ENCODE results near the gene CPEB4. TPM values are rescaled to one million over a fixed set of nuclear protein-coding genes. Genes with fewer than 3 reads are reported as not detected.

The CPEB4 gene
- total and polyA plus RNA-seq, 2 of the 8 experiments (the other 6 are each of a cell fraction or from before 2014, with no cell fraction given) = 8.4 to 13.4 TPM

DNA sequence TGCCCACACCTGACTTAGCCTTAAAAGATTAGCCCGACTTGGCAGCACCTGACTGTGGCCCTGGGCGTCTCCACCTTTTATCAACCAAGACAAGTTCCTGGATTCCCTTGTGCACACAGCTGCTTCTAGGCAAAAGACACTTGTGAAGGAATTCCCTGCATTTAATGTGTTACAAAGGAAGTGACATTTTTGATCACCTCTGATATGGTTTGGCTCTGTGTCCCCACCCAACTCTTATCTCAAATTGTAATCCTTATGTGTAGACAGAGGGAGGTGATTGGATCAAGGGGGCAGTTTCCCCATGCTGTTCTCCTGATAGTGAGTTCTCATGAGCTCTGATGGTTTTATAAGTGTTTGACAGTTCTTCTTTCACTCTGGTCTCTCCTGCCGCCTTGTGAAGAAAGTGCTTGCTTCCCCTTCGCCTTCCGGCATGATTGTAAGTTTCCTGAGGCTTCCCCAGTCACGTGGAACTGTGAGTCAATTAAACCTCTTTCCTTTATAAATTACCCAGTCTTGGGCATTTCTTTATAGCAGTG, 2.6 kb upstream of the CPEB4 start:
- Histone ChIP-seq H3K4me3 (ENCODE audit: extremely low read depth in 1 of 4, insufficient read depth in 2 of 4, low read depth in 3 of 4, low read length in 4 of 4) (no peak overlapping the region), H4K8ac (ENCODE audit: extremely low read depth, insufficient read depth, low read length) (no peak overlapping the region), H4K20me1 (replicated peaks in 1 of 2; ENCODE audit: control insufficient read depth in 1 of 2, insufficient read depth in 2 of 2, low read length in 2 of 2) (no peaks in the 10 kb centered on the region), H3K14ac (ENCODE audit: insufficient read length) (no peak overlapping the region), H3K18ac (ENCODE audit: extremely low read depth, low read length) (no peak overlapping the region), H3K4me1 (replicated peaks in 1 of 4; ENCODE audit: control insufficient read depth in 3 of 4, insufficient read depth in 4 of 4, low read length in 3 of 4) (peaks cover 3 to 10% (median 7%) of the 10 kb centered on the region in 4 experiments), H3K9ac (replicated peaks in 1 of 4; ENCODE audit: extremely low read depth in 1 of 4, low read depth in 3 of 4, low read length in 3 of 4) (no peak overlapping the region), H4K91ac (replicated peaks; ENCODE audit: insufficient read length, low read length) (no peak overlapping the region), H3K23ac (ENCODE audit: insufficient read length) (no peak overlapping the region), H2BK20ac (ENCODE audit: low read length) (no peak overlapping the region), H2BK5ac (ENCODE audit: low read depth, low read length) (no peak overlapping the region), H3K56ac (replicated peaks; ENCODE audit: insufficient read length, low read depth, low read length) (no peak overlapping the region), H3K36me3 (ENCODE audit: control insufficient read depth in 2 of 4, insufficient read depth in 4 of 4, low read length in 3 of 4) (no peaks in the 10 kb centered on the region), H3K4me2 (ENCODE audit: insufficient read depth in 1 of 2, low read depth in 2 of 2, low read length in 2 of 2) (no peak overlapping the region), H3K27me3 (replicated peaks in 1 of 4; ENCODE audit: control insufficient read depth in 3 of 4, extremely low read depth in 1 of 4, insufficient read depth in 3 of 4, low read length in 3 of 4) (no peaks in the 10 kb centered on the region), H3K23me2 (ENCODE audit: low read depth, low read length) (peaks cover 5% of the 10 kb centered on the region), H2AFZ (ENCODE audit: low read length) (no peak overlapping the region), H4K5ac (ENCODE audit: insufficient read length, low read depth, low read length) (no peak overlapping the region), H2BK15ac (ENCODE audit: low read length) (no peak overlapping the region), H3K79me1 (ENCODE audit: low read depth, low read length) (no peaks in the 10 kb centered on the region), H3K79me2 (ENCODE audit: control insufficient read depth in 1 of 2, insufficient read depth in 2 of 2, low read length in 2 of 2) (no peaks in the 10 kb centered on the region), H2BK120ac (replicated peaks; ENCODE audit: low read depth, low read length) (no peak overlapping the region), H3K27ac (ENCODE audit: low read depth, low read length) (no peak overlapping the region), H2BK12ac (ENCODE audit: low read depth, low read length) (no peak overlapping the region; the same call in 1 of the 2 replicates), H2AK5ac (ENCODE audit: low read depth, low read length) (no peak overlapping the region), H3K9me3 (ENCODE audit: insufficient read depth in 2 of 2, low read depth in 1 of 2, low read length in 1 of 2) (peaks cover 0 to 2% of the 10 kb centered on the region in 2 experiments; a peak in 1 of 4 replicates), H3K4ac (replicated peaks; ENCODE audit: insufficient read length, low read depth, low read length) (no peak overlapping the region)
- ChIA-PET POLR2A (ENCODE audit: partially characterized antibody) (interaction anchor here (0.6 kb wide), 1 partner anchor 48 kb away, joined by 4 read pairs; no protein-coding TSS in a partner anchor), CTCF (ENCODE audit: partially characterized antibody) (interaction anchor here (1.3 to 1.6 kb wide), 3 partner anchors 83 to 256 kb away, joined by 3 to 7 read pairs (median 6); no protein-coding TSS in a partner anchor)
- TF ChIP-seq RXRA (IDR thresholded peaks at IDR 0.05; ENCODE audit: insufficient read depth, low read depth, low read length) = no peak
- TF ChIP-seq USF2 (IDR thresholded peaks at IDR 0.05; ENCODE audit: low read length) = no peak
- TF ChIP-seq RBBP5 (IDR thresholded peaks at IDR 0.05; ENCODE audit: borderline replicate concordance, low read depth, low read length) = no peak
- TF ChIP-seq SP2 (IDR thresholded peaks at IDR 0.05; ENCODE audit: low read length) = no peak
- no peak for TF ChIP-seq KDM5A (IDR thresholded peaks at IDR 0.05; ENCODE audit: low read length)
- TF ChIP-seq NANOG (IDR thresholded peaks at IDR 0.05; ENCODE audit: insufficient read depth, low read depth, low read length, poor library complexity, severe bottlenecking) = no peak
- TF ChIP-seq ASH2L (IDR thresholded peaks at IDR 0.05; ENCODE audit: low read length) = no peak
- no peak for TF ChIP-seq HDAC2 (IDR thresholded peaks at IDR 0.05; ENCODE audit: borderline replicate concordance in 1 of 2, low read depth in 2 of 2, low read length in 2 of 2)
- no peak for TF ChIP-seq TBP (IDR thresholded peaks at IDR 0.05; ENCODE audit: low read depth, low read length)
- no peak for TF ChIP-seq TAF7 (optimal IDR thresholded peaks at IDR 0.05; ENCODE audit: borderline replicate concordance, low read depth, low read length)
- TF ChIP-seq POLR2A (IDR thresholded peaks at IDR 0.05; ENCODE audit: control extremely low read depth in 1 of 2, low read depth in 2 of 2, low read length in 2 of 2) = no peak
- TF ChIP-seq EGR1 (IDR thresholded peaks at IDR 0.05; ENCODE audit: borderline replicate concordance, low read depth, low read length) = no peak
- DNase-seq (ENCODE audit: low read depth in 1 of 2, low spot score in 2 of 2) (no peak), FAIRE-seq (no peak)
- 86% methylated on average over 6 of the region's 6 CpGs; no CpG with 5 or more reads in 1 of the 2 experiments for WGBS, 2 experiments (ENCODE audit: extremely low coverage in 1 of 2, insufficient coverage in 1 of 2, insufficient read length in 1 of 2, insufficient replicate concordance in 2 of 2, low coverage in 1 of 2, low lambda C conversion rate in 2 of 2, missing lambda C conversion rate in 1 of 2)

All from H1 (cell line).